ENCODE measurements around the gene POLG2. TPM values are rescaled to one million over a fixed set of nuclear protein-coding genes. Genes with fewer than 3 reads are reported as not detected.
A peak's percentile ranks its signal among the peaks of the same experiment; 100 is the strongest.

Gene POLG2
- total and polyA plus RNA-seq, 9 of the 15 experiments (the other 6 are each of a cell fraction or from before 2014, with no cell fraction given) = 13.4 to 44.8 (median 37.0) TPM

GRCh38 chr17:64495300-64495699, 1.6 kb downstream of the POLG2 start (continued):
- 0 out of 4 replicates have a peak, but pooled peaks of 1 of the 2 experiments have one; percentile 12 for TF ChIP-seq MNT (conservative IDR thresholded peaks at IDR 0.05)

- Histone ChIP-seq H3K79me2 (ENCODE audit: control insufficient read depth, insufficient read depth, low read length) (peaks cover 60% of the 10 kb centered on the region), H3K9me1 (ENCODE audit: control insufficient read depth, insufficient read depth, low read length) (no peaks in the 10 kb centered on the region), H3K4me3 (peak overlapping the region; percentile 69), H3K9me3 (replicated peaks; ENCODE audit: control insufficient read depth, insufficient read depth, low read depth, low read length) (no peaks in the 10 kb centered on the region; the same call in 1 of the 2 replicates), H4K20me1 (replicated peaks; ENCODE audit: control insufficient read depth, insufficient read depth, low read length) (no peaks in the 10 kb centered on the region), H3K4me1 (replicated peaks in 1 of 2; ENCODE audit: control insufficient read depth in 2 of 2, insufficient read depth in 2 of 2, low read length in 2 of 2) (peaks cover 4 to 10% of the 10 kb centered on the region in 2 experiments; a peak in 3 of 5 replicates), H3K27ac (ENCODE audit: extremely low read depth, low read depth, low read length) (peak overlapping the region; percentile 8; the same call in 2 of the 3 replicates), H2AFZ (ENCODE audit: low read depth, low read length) (no peak overlapping the region), H3K27me3 (ENCODE audit: control insufficient read depth in 2 of 2, insufficient read depth in 2 of 2, low read length in 2 of 2) (no peaks in the 10 kb centered on the region), H3K9ac (ENCODE audit: insufficient read depth in 1 of 2, low read depth in 2 of 2, low read length in 2 of 2) (peak overlapping the region in 1 of 2 experiments; percentile 58; a peak in 2 of 4 replicates), H3K36me3 (ENCODE audit: control insufficient read depth, insufficient read depth, low read length) (peaks cover 71% of the 10 kb centered on the region), H3K4me2 (ENCODE audit: insufficient read depth, low read length) (peak overlapping the region; percentile 85)
- ChIA-PET POLR2A (interaction anchor here (0.6 to 5.5 kb wide), 3 partner anchors 11 to 190 kb away, joined by 3 to 114 read pairs (median 3); partner anchors contain the start of genes CEP95 and DDX5), CTCF (ENCODE audit: low intra/inter-chr PET ratio) (no interaction called here)
- DNase-seq (ENCODE audit: extremely low read depth in 1 of 4, low spot score in 3 of 4) (no peak), ATAC-seq (no peak), FAIRE-seq (no peak)
- no TSS peak for BruUV-seq (replicated peaks)
- intact Hi-C loops (cut with micrococcal nuclease) (loop anchor here (5.0 kb wide), 1 partner anchor 172 kb away; no protein-coding TSS in a partner anchor), in situ Hi-C loops (cut with MboI) (loop anchor here (5.0 kb wide), 2 partner anchors 72 to 187 kb away; no protein-coding TSS in a partner anchor)
- 67% methylated on average over 2 of the region's 2 CpGs for WGBS (ENCODE audit: insufficient coverage, low coverage, missing lambda C conversion rate)
- TF ChIP-seq EP400 (IDR thresholded peaks at IDR 0.05) = peak; percentile 23; the same call in 1 of the 2 replicates
- no peak for TF ChIP-seq L3MBTL2 (IDR thresholded peaks at IDR 0.05)
- TF ChIP-seq ZNF282 (CRISPR knock-in tag; IDR thresholded peaks at IDR 0.05) = no peak
- no peak for TF ChIP-seq NFIX (CRISPR knock-in tag; IDR thresholded peaks at IDR 0.05; ENCODE audit: low read depth)
- TF ChIP-seq TRIM24 (IDR thresholded peaks at IDR 0.05) = no peak
- no peak for TF ChIP-seq THAP7 (CRISPR knock-in tag; IDR thresholded peaks at IDR 0.05)
- no peak for TF ChIP-seq ZNF398 (CRISPR knock-in tag; IDR thresholded peaks at IDR 0.05)
- peak; percentile 69 for TF ChIP-seq IRF9 (tag; IDR thresholded peaks at IDR 0.05)
- no peak for TF ChIP-seq PTTG1 (tag; IDR thresholded peaks at IDR 0.05; ENCODE audit: low read depth)
- no peak for TF ChIP-seq ZKSCAN3 (CRISPR knock-in tag; IDR thresholded peaks at IDR 0.05)
- no peak; the same call in 1 of the 2 replicates for TF ChIP-seq CEBPG (CRISPR knock-in tag; IDR thresholded peaks at IDR 0.05)
- peak; percentile 87 to 89 for TF ChIP-seq CEBPG (tag; conservative IDR thresholded peaks at IDR 0.05 in 1 of 2, IDR thresholded peaks at IDR 0.05 in 1 of 2)
- peak; percentile 87 for TF ChIP-seq CEBPB (tag; IDR thresholded peaks at IDR 0.05)
- TF ChIP-seq SRSF9 (IDR thresholded peaks at IDR 0.05; ENCODE audit: borderline replicate concordance, low read depth, low read length) = no peak
Measured at GRCh38 chr17:64494121-64494520, 2.7 kb downstream of the POLG2 start.
